ENCODE data around the gene FAM170B.

GRCh38 chr10:49091450-49092210, 42.2 kb downstream of the FAM170B start:
- no peak for TF ChIP-seq CTCF (IDR thresholded peaks at IDR 0.05; ENCODE audit: extremely low read depth in 1 of 2, insufficient read depth in 1 of 2, low read depth in 1 of 2, low read length in 2 of 2)
- TF ChIP-seq POLR2A (IDR thresholded peaks at IDR 0.05; ENCODE audit: low read depth, low read length) = no peak
- no peak for TF ChIP-seq GATA2 (IDR thresholded peaks at IDR 0.05; ENCODE audit: insufficient read depth, insufficient read length, low read depth, low read length)
- no peak for TF ChIP-seq JUN (IDR thresholded peaks at IDR 0.05; ENCODE audit: borderline replicate concordance, insufficient read depth, insufficient read length, low read depth)
- TF ChIP-seq POLR2AphosphoS5 (IDR thresholded peaks at IDR 0.05; ENCODE audit: insufficient read depth, low read depth, low read length) = no peak
- no peak for TF ChIP-seq FOS (IDR thresholded peaks at IDR 0.05; ENCODE audit: borderline replicate concordance, insufficient read depth, low read length)
- no peak for TF ChIP-seq MAX (IDR thresholded peaks at IDR 0.05; ENCODE audit: insufficient read depth, insufficient read length)

All from endothelial cell of umbilical vein (primary cell).